ENCODE results near the gene WDR33.

DNA sequence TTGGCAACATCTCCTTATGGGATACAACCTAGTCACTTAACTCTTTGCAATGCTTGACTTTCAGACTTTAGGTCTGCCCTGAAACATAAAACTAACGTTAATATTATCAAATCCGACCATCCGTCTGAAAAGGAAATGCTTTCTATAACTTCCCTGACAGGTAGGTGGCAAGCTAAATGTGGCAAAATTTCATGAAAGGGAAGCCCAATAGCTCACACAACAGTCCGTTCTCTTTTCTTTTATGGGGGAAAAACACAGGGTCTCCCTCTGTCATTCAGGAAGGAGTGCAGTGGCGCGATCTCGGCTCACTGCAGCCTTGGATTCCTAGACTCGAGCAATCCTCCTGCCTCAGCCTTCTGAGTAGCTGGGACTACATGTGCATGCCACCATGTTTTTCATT, 56.8 kb downstream of the WDR33 start:
- TF ChIP-seq TARDBP (IDR thresholded peaks at IDR 0.05), result no peak
- TF ChIP-seq NFRKB (IDR thresholded peaks at IDR 0.05), result no peak
